HCT116 (cell line): ENCODE results near the gene C2CD2L. TPM values are rescaled to one million over a fixed set of nuclear protein-coding genes. Genes with fewer than 3 reads are reported as not detected.
A peak's percentile ranks its signal among the peaks of the same experiment; 100 is the strongest.

Source experiments
- ATAC-seq: fragments of 200-7000 bp; cut with Tn5 transposase; 2 replicates; pipeline ENCODE4 v1.9.1; 2020; ENCODE audit warnings: mild to moderate bottlenecking, moderate library complexity
- BruUV-seq: library from RNA; stranded (reverse); fragments of 400-500 nt; replicated peaks from 2 replicates; lab custom pipeline; 2021; lab: Mats Ljungman, UMichigan
- CTCF ChIA-PET: fragments of 300-600 bp; sonication (Branson Sonifier 250); formaldehyde crosslinking; loops from one replicate; lab custom pipeline; 2021; ENCODE audit warnings: antibody characterized with exemption; lab: Charles Lee
- POLR2A ChIA-PET: fragments of 300-600, 350-600 bp; sonication (Branson Sonifier 250); formaldehyde crosslinking; loops from one replicate; lab custom pipeline; 2021; ENCODE audit warnings: antibody characterized with exemption; lab: Charles Lee
- RAD21 ChIA-PET, 2 experiments: fragments of 300-600 bp; sonication (Branson Sonifier 250); formaldehyde crosslinking; loops; one replicate each; lab custom pipeline; 2023; ENCODE audit warnings: low total read pairs in 2 of 2; ENCODE audit not compliant: uncharacterized antibody in 2 of 2, unreplicated experiment in 2 of 2, low non-redundant PET in 1 of 2; lab: Charles Lee
- DNase-seq: peaks from one replicate; pipeline ENCODE4 v3.0.0-alpha.2; 2010; ENCODE audit warnings: low read depth, low spot score
- H2AFZ ChIP-seq: fragments of 200-600 bp; shearing (Covaris generic), sonication (generic); 2 replicates; pipeline ENCODE4 v1.6.1; 2017; ENCODE audit warnings: low read depth, mixed run types, mixed read lengths, antibody characterized with exemption, low read length; ENCODE audit not compliant: poor library complexity, severe bottlenecking
- H3K27ac ChIP-seq: 2 replicates; pipeline ENCODE4 v1.5.1; 2012; ENCODE audit warnings: low read depth, low read length
- H3K27me3 ChIP-seq: fragments of 200-600 bp; sonication (generic); 2 replicates; pipeline ENCODE4 v1.6.1; 2016; ENCODE audit warnings: mixed run types, low read length, mixed read lengths; ENCODE audit not compliant: insufficient read depth
- H3K36me3 ChIP-seq, 2 experiments: fragments of 200-500 bp in 1 of 2; fragments of 200-600 bp in 1 of 2; sonication (Bioruptor generic) in 1 of 2; sonication (generic) in 1 of 2; 2 replicates each; pipeline versions ENCODE4 v1.5.1 to v1.6.1; 2014 to 2016; ENCODE audit warnings: low read length in 2 of 2, inconsistent platforms in 1 of 2, mixed read lengths in 1 of 2, mixed run types in 1 of 2; ENCODE audit not compliant: insufficient read depth in 2 of 2, control insufficient read depth in 1 of 2
- H3K4me1 ChIP-seq, 2 experiments: fragments of 200-600 bp in 1 of 2; sonication (generic) in 1 of 2; 2 replicates each; pipeline versions ENCODE4 v1.5.1 to v1.6.1; 2012 to 2017; ENCODE audit warnings: low read length in 2 of 2, inconsistent platforms in 1 of 2, mild to moderate bottlenecking in 1 of 2, mixed read lengths in 1 of 2, mixed run types in 1 of 2, moderate library complexity in 1 of 2; ENCODE audit not compliant: insufficient read depth in 2 of 2, control insufficient read depth in 1 of 2
- H3K4me2 ChIP-seq: fragments of 200-600 bp; sonication (generic); 2 replicates; pipeline ENCODE4 v1.6.1; 2017; ENCODE audit warnings: mixed run types, low read length, mixed read lengths
- H3K4me3 ChIP-seq, 2 experiments: fragments of 200-600 bp in 1 of 2; sonication (generic) in 1 of 2; replicated peaks in 1 of 2; 2 replicates each; pipeline ENCODE4 v1.5.1; 2011 to 2016; ENCODE audit warnings: low read length in 2 of 2, control low read depth in 1 of 2, low read depth in 1 of 2, mild to moderate bottlenecking in 1 of 2, mixed read lengths in 1 of 2, mixed run types in 1 of 2
- H3K79me2 ChIP-seq: fragments of 200-600 bp; sonication (generic); 2 replicates; pipeline ENCODE4 v1.6.1; 2017; ENCODE audit warnings: mild to moderate bottlenecking, mixed run types, low read length, moderate library complexity, mixed read lengths; ENCODE audit not compliant: insufficient read depth
- H3K9ac ChIP-seq: fragments of 200-600 bp; sonication (generic); 2 replicates; pipeline ENCODE4 v1.6.1; 2016; ENCODE audit warnings: low read length, mixed read lengths
- H3K9me2 ChIP-seq: fragments of 200-600 bp; sonication (generic), shearing (Covaris generic); 2 replicates; pipeline ENCODE4 v1.6.1; 2017; ENCODE audit warnings: mixed run types, mild to moderate bottlenecking, moderate library complexity; ENCODE audit not compliant: insufficient read depth
- H3K9me3 ChIP-seq, 2 experiments: fragments of 200-500 bp in 1 of 2; fragments of 200-600 bp in 1 of 2; sonication (Bioruptor generic) in 1 of 2; sonication (generic) in 1 of 2; 2 replicates each; pipeline ENCODE4 v1.6.1; 2014 to 2017; ENCODE audit warnings: low read length in 2 of 2, mixed read lengths in 2 of 2, inconsistent platforms in 1 of 2, low read depth in 1 of 2, mild to moderate bottlenecking in 1 of 2, mixed run types in 1 of 2, moderate library complexity in 1 of 2; ENCODE audit not compliant: control insufficient read depth in 1 of 2, insufficient read depth in 1 of 2
- H4K20me1 ChIP-seq: fragments of 200-600 bp; sonication (generic), shearing (Covaris generic); 2 replicates; pipeline ENCODE4 v1.6.1; 2017; ENCODE audit warnings: mixed run types, mild to moderate bottlenecking, moderate library complexity; ENCODE audit not compliant: insufficient read depth
- CBX3 ChIP-seq: IDR thresholded peaks from 2 replicates; pipeline ENCODE4 v1.6.1; 2012; ENCODE audit warnings: low read depth
- EGR1 ChIP-seq: IDR thresholded peaks from 2 replicates; pipeline ENCODE4 v1.6.1; 2012; ENCODE audit warnings: low read depth
- ELF1 ChIP-seq: IDR thresholded peaks from 2 replicates; pipeline ENCODE4 v1.6.1; 2012; ENCODE audit warnings: low read depth, borderline replicate concordance
- EZH2 ChIP-seq: fragments of 200-600 bp; sonication (generic); IDR thresholded peaks from 2 replicates; pipeline ENCODE4 v1.6.1; 2017; ENCODE audit warnings: antibody characterized with exemption, mixed run types
- FOSL1 ChIP-seq: IDR thresholded peaks from 2 replicates; pipeline ENCODE4 v1.6.1; 2012; ENCODE audit warnings: low read depth
- JUND ChIP-seq: IDR thresholded peaks from 2 replicates; pipeline ENCODE4 v1.6.1; 2012
- POLR2A ChIP-seq: IDR thresholded peaks from 2 replicates; pipeline ENCODE4 v1.7.0; 2011; ENCODE audit warnings: borderline replicate concordance; ENCODE audit not compliant: insufficient read depth, insufficient read length; ENCODE audit errors: extremely low read depth
- POLR2AphosphoS5 ChIP-seq: IDR thresholded peaks from 2 replicates; pipeline ENCODE4 v1.6.1; 2011; ENCODE audit warnings: mild to moderate bottlenecking, low read depth, low read length, moderate library complexity
- RAD21 ChIP-seq: IDR thresholded peaks from 2 replicates; pipeline ENCODE4 v1.6.1; 2012; ENCODE audit warnings: low read depth, mild to moderate bottlenecking
- SIN3A ChIP-seq: IDR thresholded peaks from 2 replicates; pipeline ENCODE4 v1.6.1; 2012; ENCODE audit warnings: low read depth
- SRF ChIP-seq: IDR thresholded peaks from 2 replicates; pipeline ENCODE4 v1.6.1; 2012; ENCODE audit warnings: low read depth
- TCF7L2 ChIP-seq: IDR thresholded peaks from 2 replicates; pipeline ENCODE4 v1.7.0; 2011; ENCODE audit warnings: borderline replicate concordance, inconsistent platforms; ENCODE audit not compliant: insufficient read depth, insufficient read length; ENCODE audit errors: extremely low read depth
- YY1 ChIP-seq: IDR thresholded peaks from 2 replicates; pipeline ENCODE4 v1.6.1; 2011; ENCODE audit warnings: low read length, low read depth, moderate library complexity, mild to moderate bottlenecking; ENCODE audit not compliant: insufficient replicate concordance; ENCODE audit errors: extremely low read depth
- ZFX ChIP-seq: fragments of 450-650 bp; IDR thresholded peaks from 2 replicates; pipeline ENCODE4 v1.6.1; 2017
- ZNF274 ChIP-seq: fragments of 200-500 bp; sonication (Bioruptor generic); IDR thresholded peaks from 2 replicates; pipeline ENCODE4 v1.6.1; 2014; ENCODE audit warnings: mild to moderate bottlenecking, low read depth, low read length, inconsistent platforms
- intact Hi-C: fragments of 100-400 bp; cut with micrococcal nuclease; formaldehyde crosslinking; loops from 2 replicates; pipeline ENCODE4 v1.10.0; 2022
- total RNA-seq: library from RNA; stranded (reverse); gene quantifications from one replicate; pipeline ENCODE4 v1.2.1, GENCODE V29; 2021; ENCODE audit not compliant: unreplicated experiment
- TF ChIP-seq, protein P1 (sequence below): IDR thresholded peaks from 2 replicates; pipeline ENCODE4 v1.6.1; 2012; ENCODE audit warnings: low read depth
- TF ChIP-seq, protein P2 (sequence below), 3 experiments: fragments of 200-600 bp in 1 of 3; sonication (generic) in 1 of 3; IDR thresholded peaks in 2 of 3; conservative IDR thresholded peaks in 1 of 3; 2 replicates each; pipeline ENCODE4 v1.5.1; 2012 to 2017; ENCODE audit warnings: low read depth in 2 of 3, low read length in 2 of 3, antibody characterized with exemption in 1 of 3, borderline replicate concordance in 1 of 3, control low read depth in 1 of 3, mild to moderate bottlenecking in 1 of 3, mixed read lengths in 1 of 3, mixed run types in 1 of 3, moderate library complexity in 1 of 3; ENCODE audit not compliant: insufficient read depth in 1 of 3
- TF ChIP-seq, protein P3 (sequence below): IDR thresholded peaks from 2 replicates; pipeline ENCODE4 v1.6.1; 2012
- TF ChIP-seq, protein P4 (sequence below): IDR thresholded peaks from 2 replicates; pipeline ENCODE4 v1.6.1; 2012

The C2CD2L gene
- total RNA-seq, 1 experiment from 2014 or later: 12.4 TPM

DNA sequence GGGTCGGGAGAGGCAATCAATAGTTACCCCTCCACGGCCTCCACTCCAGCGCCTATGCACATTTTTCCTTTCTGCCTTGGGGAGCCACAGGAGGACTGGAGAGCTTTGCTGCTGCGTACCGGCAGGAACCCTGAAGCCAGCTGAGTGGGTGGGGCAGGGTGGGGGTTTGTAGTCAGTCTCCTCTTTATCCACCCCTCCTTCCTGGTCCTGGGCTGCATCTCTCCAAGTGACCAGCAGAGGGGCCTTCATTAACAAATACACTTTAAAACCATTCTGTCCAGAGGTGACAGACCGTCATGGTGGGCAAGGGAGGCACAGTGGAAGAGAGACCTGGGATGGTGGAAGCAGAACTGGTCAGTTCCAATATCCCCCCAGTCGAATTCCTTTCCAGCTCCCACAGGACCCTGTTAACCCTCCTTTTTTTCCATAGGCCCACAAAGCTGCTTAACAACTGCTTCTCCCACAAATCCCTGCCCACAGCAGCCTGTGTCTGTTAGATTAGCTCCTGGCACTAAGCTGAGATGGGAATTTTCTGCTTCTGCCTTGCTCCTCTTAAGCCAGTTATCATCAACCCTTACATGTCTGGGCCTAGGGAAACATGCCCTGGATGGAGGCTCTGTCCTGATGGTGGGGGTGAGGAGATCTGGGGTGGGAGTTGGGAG lies 37.8 kb downstream of the C2CD2L start:
- CTCF ChIA-PET: interaction anchor here (0.6 to 2.5 kb wide), 12 partner anchors 10 to 330 kb away, joined by 3 to 15 read pairs (median 4); partner anchors contain the start of genes DPAGT1 and HINFP
- Histone ChIP-seq H3K4me1 (peaks cover 8 to 35% of the 10 kb centered on the region in 2 experiments; a peak in 3 of 4 replicates), H3K27me3 (no peaks in the 10 kb centered on the region), H3K9me3 (no peaks in the 10 kb centered on the region), H2AFZ (peak overlapping the region; percentile 94), H3K9me2 (no peaks in the 10 kb centered on the region), H3K36me3 (no peaks in the 10 kb centered on the region), H3K4me2 (peak overlapping the region; percentile 70), H3K4me3 (peak overlapping the region; percentile 15 to 28; a peak in 2 of 4 replicates), H3K27ac (no peak overlapping the region), H3K9ac (0 out of 2 replicates have a peak overlapping the region, but pooled peaks have one; percentile 24), H4K20me1 (no peaks in the 10 kb centered on the region), H3K79me2 (no peaks in the 10 kb centered on the region)
- peak; percentile 90 for ATAC-seq
- DNase-seq: peak; percentile 78
- RAD21 ChIA-PET: interaction anchor here in 1 of 2 experiments (0.6 to 0.9 kb wide), 2 partner anchors 18 to 223 kb away, joined by 3 read pairs; no protein-coding TSS in a partner anchor
- BruUV-seq: no TSS peak
- intact Hi-C loops: loop anchor here (2.0 to 5.0 kb wide), 2 partner anchors 52 to 327 kb away; no protein-coding TSS in a partner anchor
- POLR2A ChIA-PET: interaction anchor here (0.5 to 1.6 kb wide), 11 partner anchors 10 to 539 kb away, joined by 3 to 7 read pairs (median 4); partner anchors contain the start of gene C2CD2L
- TF ChIP-seq, protein P1, sequence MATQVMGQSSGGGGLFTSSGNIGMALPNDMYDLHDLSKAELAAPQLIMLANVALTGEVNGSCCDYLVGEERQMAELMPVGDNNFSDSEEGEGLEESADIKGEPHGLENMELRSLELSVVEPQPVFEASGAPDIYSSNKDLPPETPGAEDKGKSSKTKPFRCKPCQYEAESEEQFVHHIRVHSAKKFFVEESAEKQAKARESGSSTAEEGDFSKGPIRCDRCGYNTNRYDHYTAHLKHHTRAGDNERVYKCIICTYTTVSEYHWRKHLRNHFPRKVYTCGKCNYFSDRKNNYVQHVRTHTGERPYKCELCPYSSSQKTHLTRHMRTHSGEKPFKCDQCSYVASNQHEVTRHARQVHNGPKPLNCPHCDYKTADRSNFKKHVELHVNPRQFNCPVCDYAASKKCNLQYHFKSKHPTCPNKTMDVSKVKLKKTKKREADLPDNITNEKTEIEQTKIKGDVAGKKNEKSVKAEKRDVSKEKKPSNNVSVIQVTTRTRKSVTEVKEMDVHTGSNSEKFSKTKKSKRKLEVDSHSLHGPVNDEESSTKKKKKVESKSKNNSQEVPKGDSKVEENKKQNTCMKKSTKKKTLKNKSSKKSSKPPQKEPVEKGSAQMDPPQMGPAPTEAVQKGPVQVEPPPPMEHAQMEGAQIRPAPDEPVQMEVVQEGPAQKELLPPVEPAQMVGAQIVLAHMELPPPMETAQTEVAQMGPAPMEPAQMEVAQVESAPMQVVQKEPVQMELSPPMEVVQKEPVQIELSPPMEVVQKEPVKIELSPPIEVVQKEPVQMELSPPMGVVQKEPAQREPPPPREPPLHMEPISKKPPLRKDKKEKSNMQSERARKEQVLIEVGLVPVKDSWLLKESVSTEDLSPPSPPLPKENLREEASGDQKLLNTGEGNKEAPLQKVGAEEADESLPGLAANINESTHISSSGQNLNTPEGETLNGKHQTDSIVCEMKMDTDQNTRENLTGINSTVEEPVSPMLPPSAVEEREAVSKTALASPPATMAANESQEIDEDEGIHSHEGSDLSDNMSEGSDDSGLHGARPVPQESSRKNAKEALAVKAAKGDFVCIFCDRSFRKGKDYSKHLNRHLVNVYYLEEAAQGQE: no peak
- TF ChIP-seq, protein P2, sequence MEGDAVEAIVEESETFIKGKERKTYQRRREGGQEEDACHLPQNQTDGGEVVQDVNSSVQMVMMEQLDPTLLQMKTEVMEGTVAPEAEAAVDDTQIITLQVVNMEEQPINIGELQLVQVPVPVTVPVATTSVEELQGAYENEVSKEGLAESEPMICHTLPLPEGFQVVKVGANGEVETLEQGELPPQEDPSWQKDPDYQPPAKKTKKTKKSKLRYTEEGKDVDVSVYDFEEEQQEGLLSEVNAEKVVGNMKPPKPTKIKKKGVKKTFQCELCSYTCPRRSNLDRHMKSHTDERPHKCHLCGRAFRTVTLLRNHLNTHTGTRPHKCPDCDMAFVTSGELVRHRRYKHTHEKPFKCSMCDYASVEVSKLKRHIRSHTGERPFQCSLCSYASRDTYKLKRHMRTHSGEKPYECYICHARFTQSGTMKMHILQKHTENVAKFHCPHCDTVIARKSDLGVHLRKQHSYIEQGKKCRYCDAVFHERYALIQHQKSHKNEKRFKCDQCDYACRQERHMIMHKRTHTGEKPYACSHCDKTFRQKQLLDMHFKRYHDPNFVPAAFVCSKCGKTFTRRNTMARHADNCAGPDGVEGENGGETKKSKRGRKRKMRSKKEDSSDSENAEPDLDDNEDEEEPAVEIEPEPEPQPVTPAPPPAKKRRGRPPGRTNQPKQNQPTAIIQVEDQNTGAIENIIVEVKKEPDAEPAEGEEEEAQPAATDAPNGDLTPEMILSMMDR (IDR thresholded peaks at IDR 0.05 in 2 of 3, conservative IDR thresholded peaks at IDR 0.05 in 1 of 3; ENCODE audit: borderline replicate concordance in 1 of 3, insufficient read depth in 1 of 3, low read depth in 2 of 3, low read length in 2 of 3): peak; percentile 57 to 73 (median 58); a peak in 5 of 6 replicates
- no peak for TF ChIP-seq SRF
- no peak for TF ChIP-seq ZFX
- peak; percentile 13 for TF ChIP-seq POLR2A
- TF ChIP-seq CBX3: no peak
- TF ChIP-seq SIN3A: no peak
- TF ChIP-seq EZH2: no peak
- no peak for TF ChIP-seq FOSL1
- TF ChIP-seq YY1: peak; percentile 61
- no peak for TF ChIP-seq EGR1
- TF ChIP-seq, protein P3, sequence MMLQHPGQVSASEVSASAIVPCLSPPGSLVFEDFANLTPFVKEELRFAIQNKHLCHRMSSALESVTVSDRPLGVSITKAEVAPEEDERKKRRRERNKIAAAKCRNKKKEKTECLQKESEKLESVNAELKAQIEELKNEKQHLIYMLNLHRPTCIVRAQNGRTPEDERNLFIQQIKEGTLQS: no peak
- no peak for TF ChIP-seq ELF1
- no peak for TF ChIP-seq ZNF274
- TF ChIP-seq POLR2AphosphoS5: peak; percentile 47
- no peak for TF ChIP-seq JUND
- peak; percentile 55 for TF ChIP-seq RAD21
- TF ChIP-seq, protein P4, sequence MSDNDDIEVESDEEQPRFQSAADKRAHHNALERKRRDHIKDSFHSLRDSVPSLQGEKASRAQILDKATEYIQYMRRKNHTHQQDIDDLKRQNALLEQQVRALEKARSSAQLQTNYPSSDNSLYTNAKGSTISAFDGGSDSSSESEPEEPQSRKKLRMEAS: no peak
- TF ChIP-seq TCF7L2: no peak
